ENCODE data around the gene MCF2L.
"Not testable (repeated sequence)": the region's sequence is repeated elsewhere in the genome, so short reads cannot be mapped to it uniquely, and the experiment has no call there.

The MCF2L gene

DNA sequence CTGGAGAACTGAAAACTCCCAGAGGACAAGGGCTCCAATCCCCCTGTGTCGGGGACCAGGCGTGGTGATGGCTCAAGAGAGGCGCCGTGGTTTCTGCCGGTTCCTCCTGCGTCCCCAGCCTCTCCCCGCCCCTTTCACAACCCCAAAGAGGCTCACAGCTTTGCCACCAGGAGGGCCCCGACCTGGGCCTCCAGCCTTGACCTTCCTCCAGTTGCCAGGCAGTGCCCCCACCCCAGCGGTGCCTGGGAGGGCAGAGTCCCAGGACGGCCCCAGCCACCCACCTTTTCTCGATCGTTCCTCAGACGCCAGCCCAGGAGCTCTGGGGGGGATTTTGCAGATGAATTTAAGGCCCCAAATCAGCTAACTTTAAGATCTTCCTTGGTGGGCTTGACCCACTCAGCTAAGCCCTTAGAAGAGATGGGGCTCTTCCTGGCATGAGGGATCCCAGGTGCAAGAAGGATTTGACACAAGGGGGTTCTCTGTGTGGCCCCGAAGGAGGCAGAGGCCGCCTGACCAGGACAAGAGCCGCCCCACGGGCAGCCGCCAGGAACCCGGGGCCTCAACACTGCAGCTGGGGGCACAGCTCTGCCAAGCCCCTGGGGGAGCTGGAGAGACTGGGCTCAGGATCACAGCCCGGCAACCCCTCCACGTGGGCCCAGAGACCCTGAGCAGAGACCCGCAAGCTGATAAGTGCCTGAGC, 47.0 kb downstream of the MCF2L start:
- DNase-seq (ENCODE audit: low read depth): no peak

DNA sequence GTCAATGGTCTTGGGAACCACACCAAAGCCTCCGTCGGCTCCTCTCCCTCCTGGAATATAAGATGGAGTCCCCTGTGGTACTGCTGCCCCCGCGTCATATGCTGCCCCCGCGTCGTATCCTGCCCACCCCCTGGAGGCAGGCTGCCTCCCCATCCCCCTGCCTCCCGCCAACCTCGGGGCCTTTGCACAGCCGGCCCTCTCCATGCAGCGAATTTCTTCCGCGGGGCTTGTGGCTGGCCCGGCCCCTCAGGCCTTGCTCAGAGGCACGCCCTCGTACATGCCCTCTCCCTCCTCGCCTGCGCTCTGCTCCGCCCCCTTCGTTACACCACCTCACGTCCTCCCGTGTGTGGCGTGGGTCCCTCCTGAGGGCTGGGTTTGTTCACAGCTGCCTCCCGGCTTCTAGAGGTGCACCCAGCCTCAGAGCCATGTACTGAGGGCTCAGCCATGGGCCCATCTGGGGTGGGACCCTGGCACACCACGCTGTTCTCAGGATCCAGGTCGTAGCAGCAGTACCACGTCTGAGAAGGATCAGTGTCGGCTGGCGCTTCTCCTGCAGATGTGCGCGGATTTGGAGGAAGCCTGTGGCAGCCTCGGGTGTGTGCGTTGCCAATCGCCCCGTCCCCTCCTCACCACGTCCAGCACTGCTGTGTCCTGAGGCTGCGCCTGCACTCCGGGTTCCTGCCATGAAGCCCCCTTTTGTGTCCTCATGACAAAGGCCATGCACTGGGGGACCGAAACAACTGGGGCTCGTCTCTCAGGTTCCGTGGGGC, 47.7 kb downstream of the MCF2L start:
- DNase-seq (ENCODE audit: low read depth): no peak

DNA sequence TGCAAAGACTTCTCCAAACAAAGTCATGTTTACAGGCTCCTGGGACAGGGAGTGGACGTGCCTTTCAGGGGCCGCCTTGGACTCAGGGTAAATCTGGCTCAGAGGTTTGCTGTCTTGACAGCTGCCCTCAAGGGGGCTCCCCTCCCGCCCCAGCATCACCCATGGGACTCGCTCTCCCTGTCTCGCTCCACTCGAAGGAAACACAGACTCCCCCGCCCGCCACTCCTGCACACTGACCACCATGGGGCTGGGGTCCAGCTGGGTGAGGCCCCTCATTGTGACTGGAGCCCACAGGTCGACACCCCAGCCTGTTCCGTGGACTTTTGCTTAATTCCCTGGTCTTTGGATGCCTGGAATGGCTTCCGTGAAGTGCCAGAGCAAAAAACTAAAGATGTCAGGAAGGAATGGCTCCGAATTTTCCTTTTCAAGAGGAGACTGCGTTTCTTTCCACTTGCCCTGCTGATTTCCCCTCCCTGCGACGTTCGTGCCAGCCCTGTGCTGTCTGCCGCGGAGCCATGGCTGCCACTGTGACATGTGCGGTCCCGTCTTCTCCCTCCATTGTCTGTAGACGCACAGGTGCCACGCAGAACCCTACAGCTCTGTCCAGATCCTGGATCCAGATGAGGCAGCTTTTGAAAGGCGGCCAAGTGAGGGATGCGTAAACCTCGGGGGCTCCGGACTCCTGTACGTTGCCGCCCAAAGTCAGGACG, 48.6 kb downstream of the MCF2L start:
- DNase-seq (ENCODE audit: low read depth): no peak

DNA sequence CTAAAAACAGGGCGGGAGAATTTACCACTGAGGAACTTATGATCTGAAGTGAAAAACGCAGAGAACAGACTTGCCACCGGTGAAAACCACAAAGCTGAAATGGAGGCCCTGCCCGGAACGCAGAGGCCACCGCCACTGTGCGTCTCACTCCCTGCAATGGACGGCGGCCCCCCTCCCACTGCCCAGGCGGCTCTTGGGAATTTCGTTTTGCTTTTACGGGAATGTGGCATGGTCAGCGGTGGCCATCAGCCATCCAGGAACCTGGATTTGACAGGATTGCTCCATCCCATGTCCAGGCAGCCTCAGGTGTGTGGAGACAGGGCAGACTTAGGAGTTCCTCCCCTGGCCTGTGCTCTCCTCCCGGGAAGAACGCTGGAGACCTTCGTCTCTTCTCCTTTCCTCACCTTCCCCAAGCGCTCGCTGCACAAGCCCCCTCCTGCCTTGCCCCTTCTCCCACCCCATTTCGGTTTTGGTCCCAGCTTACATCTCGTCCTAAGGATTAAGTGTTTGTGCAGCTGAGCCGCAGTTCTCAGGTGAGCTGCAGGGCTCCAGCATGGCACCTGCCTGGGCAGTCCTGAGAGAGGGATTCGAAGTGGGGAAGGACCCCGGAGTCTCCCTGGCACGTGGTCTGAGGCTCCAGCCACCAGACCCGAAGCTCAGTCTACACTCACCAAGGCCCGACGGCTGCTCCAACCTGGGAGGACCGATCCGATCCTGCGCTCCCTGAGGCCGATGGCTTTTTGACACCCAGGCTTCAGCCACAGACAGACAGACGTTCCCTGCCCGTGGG, 49.9 kb downstream of the MCF2L start:
- no peak for DNase-seq (ENCODE audit: low read depth)

DNA sequence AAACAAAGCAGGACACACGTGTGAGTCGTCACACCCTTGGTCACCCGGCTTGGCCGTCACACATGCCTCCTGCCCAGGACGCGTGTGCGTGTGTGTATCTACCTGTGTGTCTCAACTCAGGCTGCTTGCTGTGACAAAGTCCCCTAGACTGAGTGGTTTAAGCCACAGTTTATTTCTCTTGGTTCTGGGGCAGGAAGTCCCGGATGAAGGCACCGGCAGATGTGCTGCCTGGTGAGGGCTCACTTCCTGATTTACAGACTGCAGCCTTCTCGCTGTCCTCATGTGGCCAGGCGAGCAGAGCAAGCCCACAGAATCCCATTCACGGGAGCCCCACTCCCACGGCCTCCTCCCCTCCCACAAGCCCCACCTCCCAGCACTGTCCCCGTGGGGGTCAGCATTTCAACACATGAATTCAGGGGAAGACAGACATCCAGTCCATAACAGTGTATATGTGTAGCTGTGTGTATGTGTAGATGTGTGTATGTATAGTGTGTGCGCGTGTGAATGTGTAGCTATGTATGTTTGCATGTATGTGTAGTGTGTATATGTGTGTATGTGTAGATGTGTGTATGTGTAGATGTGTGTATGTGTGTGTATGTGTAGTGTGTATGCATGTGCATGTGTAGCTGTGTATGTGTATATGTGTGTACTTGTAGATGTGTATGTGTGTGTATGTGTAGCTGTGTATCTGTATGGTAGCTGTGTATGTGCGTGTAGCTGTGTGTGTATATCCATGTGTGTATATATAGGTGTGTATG, 51.5 kb downstream of the MCF2L start:
- no peak for DNase-seq (ENCODE audit: low read depth)

DNA sequence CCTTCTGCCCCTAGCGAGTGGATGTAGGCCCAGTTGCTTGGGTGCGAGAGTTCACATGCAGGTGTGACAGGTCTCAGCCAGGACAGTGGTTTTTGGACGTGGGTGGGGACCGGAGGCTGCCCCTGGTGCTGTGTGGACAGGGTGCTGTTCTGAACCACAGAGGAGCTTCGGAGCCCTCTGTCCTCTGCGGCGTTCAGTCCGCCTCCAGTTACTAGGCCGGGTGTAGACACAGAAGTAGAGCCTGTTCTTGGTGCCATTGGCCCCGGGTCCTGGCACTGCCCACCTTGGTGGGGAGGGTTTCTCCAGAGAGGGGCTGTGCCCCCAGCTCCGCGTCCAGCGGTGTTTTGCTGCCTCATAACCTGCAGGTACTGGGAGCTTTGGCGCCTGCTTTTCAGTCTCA, 52.4 kb downstream of the MCF2L start:
- DNase-seq (ENCODE audit: low read depth): no peak

DNA sequence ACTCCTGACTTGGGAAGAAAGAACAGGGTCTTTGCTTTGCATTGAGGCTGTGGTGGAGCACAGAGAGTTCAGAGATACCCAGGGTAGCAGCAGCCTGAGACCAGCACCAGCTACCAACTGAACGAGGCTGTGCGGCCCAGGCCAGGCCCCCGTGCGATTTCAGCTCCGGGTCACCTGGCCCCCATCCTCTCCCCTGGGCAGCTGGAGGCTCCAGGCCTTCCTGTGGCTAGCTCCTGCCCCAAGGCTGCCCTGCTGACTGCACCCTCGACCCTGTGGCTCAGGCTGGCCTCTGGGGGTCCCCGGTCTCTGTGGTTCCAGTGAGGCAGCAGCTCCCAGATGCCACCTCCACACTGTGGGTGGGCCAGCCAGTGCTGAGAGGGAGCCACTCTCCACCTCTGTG, 52.8 kb downstream of the MCF2L start:
- DNase-seq (ENCODE audit: low read depth): no peak

DNA sequence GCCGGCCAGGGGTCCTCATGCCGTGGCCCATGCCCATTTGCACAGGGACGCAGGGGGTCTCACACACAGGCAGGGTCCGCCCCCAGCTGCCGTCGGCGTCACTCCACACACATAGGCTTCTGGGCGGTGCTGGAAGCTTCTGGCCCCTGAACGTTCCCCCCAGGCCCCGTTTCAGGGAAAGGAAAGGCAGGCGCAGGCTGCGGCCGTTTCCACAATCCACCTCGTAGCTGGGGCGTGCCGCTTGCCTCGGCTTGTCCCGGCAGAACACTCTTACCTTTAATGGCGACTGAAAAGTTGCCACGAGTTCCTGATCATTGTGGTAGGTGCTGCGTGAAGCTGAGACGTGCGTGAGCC, 53.4 kb downstream of the MCF2L start:
- DNase-seq (ENCODE audit: low read depth): no peak

DNA sequence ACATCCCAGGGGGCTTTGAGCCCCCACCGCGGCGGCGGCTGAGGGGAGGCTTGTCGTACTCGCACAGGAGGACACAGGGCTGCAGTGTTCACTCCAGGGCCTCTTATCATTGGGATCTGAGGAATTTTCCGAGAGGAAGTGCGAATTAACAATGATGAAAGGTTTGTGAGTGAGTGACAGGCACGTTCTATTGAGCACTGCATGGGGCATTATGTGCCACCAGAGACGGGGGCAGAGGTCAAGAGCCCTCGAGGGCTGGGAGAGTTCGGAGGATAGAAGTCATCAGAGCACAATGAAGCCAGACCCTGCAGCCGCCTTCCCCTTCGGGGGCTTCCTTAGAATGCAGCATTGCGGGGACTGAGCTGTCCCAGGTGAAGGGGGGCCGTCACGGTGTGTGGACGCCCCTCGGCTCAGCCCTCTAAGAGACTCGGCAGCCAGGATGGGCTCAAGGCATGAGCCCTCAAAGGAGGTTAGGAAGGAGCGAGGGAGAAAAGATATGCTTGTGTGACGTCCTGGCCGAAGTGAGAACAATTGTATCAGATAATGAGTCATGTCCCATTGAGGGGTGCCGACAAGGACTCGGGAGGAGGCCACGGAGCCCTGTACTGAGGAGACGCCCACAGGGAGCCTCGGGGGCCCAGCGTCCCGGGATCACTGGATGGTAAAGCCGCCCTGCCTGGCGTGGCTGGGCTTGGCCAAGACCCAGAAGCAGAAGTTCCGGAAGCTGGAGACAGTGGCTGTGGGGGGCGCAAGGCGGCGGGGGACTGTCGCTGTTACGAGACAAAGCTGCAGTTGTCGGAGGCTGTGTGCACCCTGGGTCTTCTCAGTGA, 53.9 kb downstream of the MCF2L start:
- no peak for DNase-seq (ENCODE audit: low read depth)

DNA sequence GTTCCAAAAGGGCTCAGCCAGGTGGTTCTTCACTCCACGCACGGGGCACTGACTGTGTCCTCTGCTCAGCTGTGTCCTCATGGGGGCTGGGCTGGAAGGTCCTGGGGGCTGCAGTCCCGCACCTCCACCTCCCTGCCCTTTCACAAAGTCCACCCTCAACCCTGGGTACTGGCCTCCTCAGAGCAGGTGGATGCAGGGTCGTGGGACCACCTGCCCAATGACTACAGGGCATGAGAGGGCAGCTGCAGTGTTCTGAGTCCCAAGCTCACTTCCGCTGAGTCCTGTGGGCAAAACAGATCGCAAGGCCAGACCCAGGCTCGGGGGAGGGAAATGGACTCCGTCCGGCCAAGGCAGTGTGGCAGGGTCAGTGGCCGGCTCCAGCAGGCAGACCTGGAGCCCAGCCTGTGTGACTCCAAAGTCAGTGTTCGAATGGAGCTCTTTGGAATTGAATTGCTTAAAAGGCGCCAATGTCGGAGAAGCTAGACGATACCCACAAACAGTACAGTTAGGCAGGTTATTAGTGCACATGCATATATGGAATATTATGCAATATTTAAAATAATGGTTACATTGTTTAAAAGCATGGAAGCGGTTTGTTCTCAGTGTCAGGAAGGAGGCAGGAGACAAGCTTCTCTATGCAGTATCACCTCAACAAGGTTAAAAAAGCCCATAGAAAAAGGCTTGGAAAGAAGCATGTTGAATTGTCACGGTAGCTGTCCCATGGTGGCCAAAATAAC, 54.8 kb downstream of the MCF2L start:
- DNase-seq (ENCODE audit: low read depth): no peak

DNA sequence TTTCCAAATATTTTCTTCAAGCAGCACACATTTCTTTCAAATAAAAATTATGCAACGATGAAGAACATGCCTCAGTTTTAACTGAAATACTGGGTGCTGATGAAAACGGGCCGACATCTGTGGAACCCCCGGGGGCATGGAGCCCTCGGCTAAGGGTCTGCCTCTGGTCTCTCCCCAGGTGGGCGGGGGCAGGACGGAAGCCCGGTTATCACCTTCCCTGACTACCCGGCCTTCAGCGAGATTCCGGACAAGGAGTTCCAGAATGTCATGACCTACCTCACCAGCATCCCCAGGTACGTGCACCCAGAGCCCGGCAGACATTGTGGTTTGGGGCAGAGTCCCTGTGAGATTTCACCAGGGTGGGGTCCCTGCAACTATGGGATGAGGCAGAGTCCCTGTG, 55.5 kb downstream of the MCF2L start:
- no peak for DNase-seq (ENCODE audit: low read depth)

DNA sequence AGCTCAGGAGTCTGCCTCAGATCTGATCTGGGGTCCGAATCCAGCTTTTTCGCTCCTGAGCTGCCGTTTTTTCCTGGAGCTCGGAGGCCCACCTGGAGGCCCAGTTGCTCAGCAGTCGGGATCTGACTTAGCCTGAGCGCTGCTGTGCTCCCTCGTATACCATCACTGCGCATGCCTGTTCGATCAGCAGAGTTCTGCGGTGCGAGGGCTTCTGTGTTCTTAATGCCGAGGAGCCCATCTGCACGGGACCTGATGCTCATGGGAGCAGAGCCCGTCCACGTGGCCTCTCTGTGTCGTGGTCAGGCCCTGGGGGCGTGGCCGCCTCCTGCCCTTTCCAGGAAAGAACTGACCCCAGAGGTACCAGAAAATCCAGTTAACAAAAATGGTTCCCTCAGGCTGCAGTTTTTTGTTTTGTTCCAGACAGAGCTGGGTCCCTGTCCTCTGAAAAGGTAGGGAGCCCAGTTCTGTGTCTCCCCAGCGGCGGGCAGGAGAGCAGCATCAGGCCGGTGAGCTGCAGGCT, 57.4 kb downstream of the MCF2L start:
- no peak for DNase-seq (ENCODE audit: low read depth)

DNA sequence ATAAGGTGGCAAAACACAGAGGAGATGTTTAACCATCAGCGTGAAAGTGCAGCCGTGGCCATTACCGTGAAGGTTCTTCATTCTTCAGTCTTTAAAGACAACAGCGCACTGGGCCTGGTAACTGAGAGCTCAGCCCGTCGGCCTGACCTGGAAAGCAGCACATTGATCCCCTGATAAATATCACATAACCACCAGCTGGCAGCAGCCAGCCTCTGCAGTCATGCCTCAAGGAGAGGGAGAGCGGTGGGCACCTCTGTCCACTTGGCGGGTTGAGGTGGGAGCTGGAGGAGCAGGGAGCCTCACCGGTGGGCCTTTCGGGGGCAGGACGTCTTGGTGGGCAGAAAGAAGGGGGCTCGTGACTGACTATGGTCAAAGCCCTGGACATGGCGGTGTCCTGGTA, 58.1 kb downstream of the MCF2L start:
- no peak for DNase-seq (ENCODE audit: low read depth)

DNA sequence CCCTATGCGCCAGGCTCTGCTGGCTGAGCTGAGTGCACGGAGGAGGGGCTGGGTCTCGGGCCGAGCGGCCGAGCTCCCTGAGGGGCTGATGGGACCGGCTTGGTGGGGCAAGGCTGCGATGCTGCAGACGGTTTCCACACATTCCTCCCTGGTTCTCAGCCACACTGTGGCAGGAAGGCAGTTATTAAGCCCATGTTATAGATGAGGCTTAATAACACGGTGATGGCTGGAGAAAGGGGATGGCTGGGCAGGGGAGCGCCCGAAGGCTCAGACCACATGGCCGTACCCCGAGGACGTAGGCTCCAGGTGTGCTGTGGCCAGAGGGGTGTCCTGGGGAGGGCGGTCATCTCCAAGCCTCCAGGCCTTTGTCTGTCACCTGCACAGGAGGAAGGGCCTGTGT, 58.6 kb downstream of the MCF2L start:
- no peak for DNase-seq (ENCODE audit: low read depth)

DNA sequence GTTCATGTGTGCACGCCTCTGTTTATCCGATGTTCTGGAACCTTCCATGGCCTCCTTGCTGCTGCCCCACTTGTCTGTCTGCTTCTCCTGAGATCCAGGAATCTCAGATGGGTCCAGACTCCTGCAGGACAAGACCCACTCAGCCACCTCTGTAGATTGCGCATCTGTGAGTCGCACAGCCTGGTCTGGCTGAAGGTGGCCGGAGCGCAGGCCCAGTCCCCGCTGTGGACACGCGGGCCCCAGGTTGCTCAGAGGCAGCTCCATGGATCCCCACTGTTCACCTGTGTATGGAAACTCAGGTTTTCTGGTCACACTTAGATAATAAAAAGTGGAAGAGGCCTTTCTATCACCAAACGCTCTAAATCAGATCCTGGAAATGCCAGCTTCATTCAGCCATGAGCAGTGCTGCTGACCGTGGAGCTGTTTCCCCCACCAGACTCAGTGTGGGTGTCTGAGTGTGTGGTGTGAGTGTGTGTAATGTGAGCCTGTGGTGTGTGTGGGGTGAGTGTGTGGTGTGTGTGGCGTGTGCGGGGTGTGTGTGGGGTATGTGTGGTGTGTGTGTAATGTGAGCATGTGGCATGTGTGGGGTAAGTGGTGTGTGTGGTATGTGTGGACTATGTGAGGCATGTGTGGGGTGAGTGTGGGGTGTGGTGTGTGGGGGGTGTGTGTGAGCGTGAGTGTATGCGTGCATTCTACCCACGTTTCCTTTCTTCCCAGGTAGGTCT, 59.5 kb downstream of the MCF2L start:
- no peak for DNase-seq (ENCODE audit: low read depth)

DNA sequence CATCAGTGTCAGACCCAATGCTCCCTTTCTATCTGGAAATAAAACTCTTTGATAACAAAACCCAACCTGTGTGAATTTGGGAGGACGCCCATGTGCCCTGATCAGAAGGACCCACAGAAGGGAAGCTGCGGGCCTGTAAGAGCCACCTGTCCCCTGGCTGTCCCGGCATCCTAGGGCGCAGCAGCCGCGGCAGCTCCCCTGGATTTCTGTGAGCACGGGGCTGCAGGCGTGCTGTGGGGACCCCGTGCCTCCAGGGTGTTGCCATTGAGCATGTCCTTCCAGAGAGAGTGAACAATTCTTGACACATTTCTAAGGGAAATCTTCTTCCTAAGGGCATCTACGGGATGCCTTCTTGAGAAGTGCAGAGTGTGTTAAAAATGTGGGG, 60.0 kb downstream of the MCF2L start:
- DNase-seq (ENCODE audit: low read depth): no peak

DNA sequence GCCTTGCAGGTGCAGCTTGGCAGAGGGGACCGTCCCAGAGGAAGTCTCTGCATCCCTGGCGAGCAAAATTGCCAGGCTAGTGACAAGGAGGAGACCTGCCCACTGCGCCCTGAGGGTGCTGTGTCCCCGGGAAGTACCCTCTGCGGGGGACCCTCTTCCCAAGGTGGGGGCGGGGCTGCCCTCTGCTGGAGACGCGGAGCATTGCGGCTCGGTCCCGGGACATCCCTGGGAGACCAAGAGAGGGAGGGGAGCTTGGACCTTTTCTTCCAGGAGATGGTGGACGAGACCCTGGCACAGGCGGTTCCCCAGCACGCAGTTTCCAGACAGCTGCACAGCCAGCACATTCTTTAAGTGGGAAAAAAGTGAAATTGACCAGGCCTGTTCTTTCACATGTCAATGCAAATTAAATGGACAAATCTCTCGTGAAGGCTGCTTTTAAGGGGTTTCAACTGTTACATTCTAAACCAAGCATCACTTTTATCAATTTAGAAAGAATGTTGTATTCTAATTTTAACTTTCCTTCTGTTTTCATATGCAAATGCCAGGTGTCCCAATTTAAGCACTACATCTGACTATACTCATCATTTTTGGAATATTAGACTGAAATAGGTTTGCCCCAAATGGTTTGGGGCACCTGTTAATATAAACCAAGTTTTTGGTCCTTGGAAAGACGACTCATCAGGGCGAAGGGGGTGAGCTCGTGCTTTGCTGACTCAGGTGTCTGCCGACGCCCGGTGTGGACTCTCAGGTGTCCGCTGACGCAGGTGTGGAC, 60.7 kb downstream of the MCF2L start:
- DNase-seq (ENCODE audit: low read depth): no peak

DNA sequence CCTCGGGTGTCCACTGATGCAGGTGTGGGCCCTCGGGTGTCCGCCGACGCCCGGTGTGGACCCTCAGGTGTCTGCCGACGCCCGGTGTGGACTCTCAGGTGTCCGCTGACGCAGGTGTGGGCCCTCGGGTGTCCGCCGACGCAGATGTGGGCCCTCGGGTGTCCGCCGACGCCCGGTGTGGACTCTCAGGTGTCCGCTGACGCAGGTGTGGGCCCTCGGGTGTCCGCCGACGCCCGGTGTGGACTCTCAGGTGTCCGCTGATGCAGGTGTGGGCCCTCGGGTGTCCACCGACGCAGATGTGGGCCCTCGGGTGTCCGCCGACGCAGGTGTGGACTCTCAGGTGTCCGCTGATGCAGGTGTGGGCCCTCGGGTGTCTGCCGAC, 61.2 kb downstream of the MCF2L start:
- DNase-seq (ENCODE audit: low read depth): not testable (repeated sequence)

DNA sequence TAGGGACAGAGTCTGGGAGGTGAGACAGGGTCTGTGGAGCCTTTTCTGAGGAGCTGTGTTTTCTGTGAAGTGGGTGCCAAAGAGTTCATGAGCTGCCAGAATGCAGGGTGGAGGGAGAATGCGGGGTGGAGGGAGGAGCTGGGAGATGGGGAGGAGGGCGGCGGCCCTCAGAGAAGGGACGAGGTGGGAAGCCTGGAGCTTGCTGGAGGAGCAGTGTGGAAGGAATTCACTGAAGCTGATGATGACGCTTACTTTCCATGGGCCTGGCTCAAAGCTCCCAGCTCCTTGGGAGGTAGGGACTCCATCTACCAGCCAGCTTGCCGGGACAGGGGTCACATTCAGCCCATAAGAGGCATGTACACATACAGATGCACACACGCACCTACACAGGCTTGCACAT, 62.5 kb downstream of the MCF2L start:
- no peak for DNase-seq (ENCODE audit: low read depth)

Data from non-pigmented ciliary epithelial cell (primary cell).